Lower lobe of right lung (tissue), 2 donors: ENCODE data around the gene PRPF40B. TPM values are rescaled to one million over a fixed set of nuclear protein-coding genes. Genes with fewer than 3 reads are reported as not detected.

Source experiments
- ATAC-seq, 2 donors: fragments of 200-7000 bp; cut with Tn5 transposase; one replicate each; pipeline ENCODE4 v1.9.1; 2020 to 2022; ENCODE audit warnings: mild to moderate bottlenecking in 2 of 2, moderate library complexity in 2 of 2
- DNase-seq: peaks from one replicate; pipeline ENCODE4 v3.0.0-alpha.2; 2020
- H3K27ac ChIP-seq: fragments of 200-600 bp; one replicate; pipeline ENCODE4 v1.8.0; 2022
- H3K27me3 ChIP-seq: fragments of 200-600 bp; one replicate; pipeline ENCODE4 v1.8.0; 2022; ENCODE audit warnings: low read depth
- H3K36me3 ChIP-seq: fragments of 200-600 bp; one replicate; pipeline ENCODE4 v1.8.0; 2022; ENCODE audit warnings: mild to moderate bottlenecking
- H3K4me1 ChIP-seq: fragments of 200-600 bp; one replicate; pipeline ENCODE4 v1.8.0; 2022
- H3K4me3 ChIP-seq: fragments of 200-600 bp; one replicate; pipeline ENCODE4 v1.8.0; 2022; ENCODE audit warnings: mild to moderate bottlenecking
- H3K9me3 ChIP-seq: fragments of 200-600 bp; one replicate; pipeline ENCODE4 v1.8.0; 2022
- CTCF ChIP-seq: fragments of 200-600 bp; IDR thresholded peaks from one replicate; pipeline ENCODE4 v1.8.0; 2022; ENCODE audit warnings: antibody characterized with exemption, mild to moderate bottlenecking
- intact Hi-C: fragments of 100-400 bp; cut with DNase I; formaldehyde crosslinking; loops from one replicate; pipeline ENCODE4 v1.11.0; 2022
- total RNA-seq: library from RNA; stranded (reverse); fragmentation: NEBNext Ultra II Directional; extraction: Animal tissue kit (Norgen Biotek cat#: 25700); gene quantifications from one replicate; pipeline ENCODE4 v1.2.1, GENCODE V29; 2021
- donor health status: DM: no; HTN: yes; CAD: no; lungs with severe emphysema.

PRPF40B gene
- total RNA-seq, 1 donor from 2014 or later: 19.3 TPM

- Histone ChIP-seq H3K27me3 (no peaks in the 10 kb centered on the region), H3K27ac (peak overlapping the region; percentile 82), H3K4me1 (peaks cover 56% of the 10 kb centered on the region), H3K4me3 (no peak overlapping the region), H3K9me3 (no peaks in the 10 kb centered on the region), H3K36me3 (peaks cover 90% of the 10 kb centered on the region)
- TF ChIP-seq CTCF: no peak
- no peak for DNase-seq
- intact Hi-C loops: no loop called here
- ATAC-seq: no peak
Measured at GRCh38 chr12:49646331-49646830, 23.0 kb downstream of the PRPF40B start.

GRCh38 chr12:49646871-49647654, 23.7 kb downstream of the PRPF40B start:
- peaks cover 56% of the 10 kb centered on the region for H3K4me1 ChIP-seq
- H3K36me3 ChIP-seq: peaks cover 90% of the 10 kb centered on the region
- H3K9me3 ChIP-seq: no peaks in the 10 kb centered on the region
- ATAC-seq (peak in 1 of 2 donors; percentile 11), DNase-seq (no peak)
- TF ChIP-seq CTCF: no peak
- no peaks in the 10 kb centered on the region for H3K27me3 ChIP-seq
- intact Hi-C loops: no loop called here
- peak overlapping the region; percentile 82 for H3K27ac ChIP-seq
- H3K4me3 ChIP-seq: no peak overlapping the region

GRCh38 chr12:49647827-49648711, 24.7 kb downstream of the PRPF40B start:
- DNase-seq: no peak
- Histone ChIP-seq H3K4me1 (peaks cover 56% of the 10 kb centered on the region), H3K27me3 (no peaks in the 10 kb centered on the region), H3K36me3 (peaks cover 90% of the 10 kb centered on the region), H3K27ac (peak overlapping the region; percentile 82), H3K4me3 (no peak overlapping the region), H3K9me3 (no peaks in the 10 kb centered on the region)
- peak; percentile 6 to 26 for ATAC-seq
- intact Hi-C loops: no loop called here
- TF ChIP-seq CTCF: no peak

- TF ChIP-seq CTCF: no peak
- intact Hi-C loops: no loop called here
- DNase-seq (no peak), ATAC-seq (peak; percentile 11 to 37)
- Histone ChIP-seq H3K36me3 (peaks cover 90% of the 10 kb centered on the region), H3K27ac (peak overlapping the region; percentile 82), H3K27me3 (no peaks in the 10 kb centered on the region), H3K9me3 (no peaks in the 10 kb centered on the region), H3K4me3 (no peak overlapping the region), H3K4me1 (peaks cover 56% of the 10 kb centered on the region)
Measured at GRCh38 chr12:49648712-49649003, 25.3 kb downstream of the PRPF40B start.

GRCh38 chr12:49649445-49649844, 26.1 kb downstream of the PRPF40B start:
- peaks cover 89% of the 10 kb centered on the region for H3K36me3 ChIP-seq
- DNase-seq (no peak), ATAC-seq (no peak)
- no peak overlapping the region for H3K4me3 ChIP-seq
- intact Hi-C loops: no loop called here
- no peaks in the 10 kb centered on the region for H3K27me3 ChIP-seq
- H3K9me3 ChIP-seq: no peaks in the 10 kb centered on the region
- no peak for TF ChIP-seq CTCF
- H3K27ac ChIP-seq: peak overlapping the region; percentile 82
- peaks cover 54% of the 10 kb centered on the region for H3K4me1 ChIP-seq
